Heart right ventricle (tissue), 16 donors: ENCODE data around the gene CLIC4. TPM values are rescaled to one million over a fixed set of nuclear protein-coding genes. Genes with fewer than 3 reads are reported as not detected.
"Not testable (repeated sequence)": the region's sequence is repeated elsewhere in the genome, so short reads cannot be mapped to it uniquely, and the experiment has no call there.

ENCODE experiments used
- ATAC-seq, 8 donors: fragments of 200-7000 bp; cut with Tn5 transposase; one replicate each; pipeline ENCODE4 v1.9.1; 2020; ENCODE audit warnings: mild to moderate bottlenecking in 8 of 8, moderate library complexity in 8 of 8, moderate number of reproducible peaks in 1 of 8
- DNase-seq, 2 donors: peaks; one replicate each; pipeline ENCODE4 v3.0.0-alpha.2; 2020
- H3K27ac ChIP-seq, 10 donors: fragments of 200-600 bp; sonication (generic) in 2 of 10; one replicate each; pipeline versions ENCODE4 v1.5.0 to v1.8.0; 2020 to 2022; ENCODE audit warnings: mild to moderate bottlenecking in 3 of 10
- H3K27me3 ChIP-seq, 7 donors: fragments of 200-600 bp; one replicate each; pipeline ENCODE4 v1.8.0; 2021 to 2022; ENCODE audit warnings: mild to moderate bottlenecking in 2 of 7
- H3K36me3 ChIP-seq, 9 donors: fragments of 200-600 bp; sonication (generic) in 1 of 9; one replicate each; pipeline versions ENCODE4 v1.5.0 to v1.8.0; 2020 to 2022; ENCODE audit warnings: mild to moderate bottlenecking in 2 of 9
- H3K4me1 ChIP-seq, 9 donors: fragments of 200-600 bp; sonication (generic) in 1 of 9; one replicate each; pipeline versions ENCODE4 v1.5.0 to v1.8.0; 2020 to 2022; ENCODE audit warnings: mild to moderate bottlenecking in 4 of 9
- H3K4me3 ChIP-seq, 10 donors: fragments of 200-600 bp; sonication (generic) in 2 of 10; one replicate each; pipeline versions ENCODE4 v1.5.0 to v1.8.0; 2020 to 2022; ENCODE audit warnings: mild to moderate bottlenecking in 7 of 10, moderate library complexity in 2 of 10
- H3K9me3 ChIP-seq, 11 donors: fragments of 200-600 bp in 10 of 11; sonication (generic) in 2 of 11; one replicate each; pipeline versions ENCODE4 v1.5.0 to v1.8.0; 2013 to 2022; ENCODE audit warnings: mild to moderate bottlenecking in 2 of 11, control low read depth in 1 of 11, moderate library complexity in 1 of 11
- CTCF ChIP-seq, 9 donors: fragments of 200-600 bp; sonication (generic) in 2 of 9; IDR thresholded peaks; one replicate each; pipeline versions ENCODE4 v1.5.0 to v1.8.0; 2021 to 2022; ENCODE audit warnings: antibody characterized with exemption in 9 of 9, mild to moderate bottlenecking in 5 of 9, moderate library complexity in 1 of 9
- WGBS, 2 donors: extraction: QIAGEN DNeasy Blood & Tissue Kit; methylation state at CpG; one replicate each; pipeline ENCODE4 v1.1.7; 2013; ENCODE audit warnings: inconsistent platforms in 1 of 2; 5-methylcytosine and 5-hydroxymethylcytosine counted together
- intact Hi-C, 10 donors: fragments of 100-400 bp; cut with DNase I; formaldehyde crosslinking; loops; one replicate each; pipeline versions ENCODE4 v1.11.1 to v1.14.2; 2022
- polyA plus RNA-seq, 2 donors: library from polyadenylated mRNA; stranded (reverse); fragments of 200-250 nt; gene quantifications; one replicate each; pipeline ENCODE4 v1.2.3, GENCODE V29; 2013
- total RNA-seq, 10 donors: library from RNA; stranded (reverse); fragmentation: NEBNext Ultra II Directional in 3 of 10; extraction: Animal tissue kit (Norgen Biotek cat#: 25700) in 3 of 10; gene quantifications; one replicate each; pipeline versions ENCODE4 v1.2.1 to v1.2.4, GENCODE V29; 2021 to 2023
- donor health status: Arrhythmogenic right ventricular cardiomyopathy.
- donor health status: ischemic (EF 13 %, LVEDD 7.1; RV severe dilation, severe dysfunction).
- donor health status: healthy with polysubstance abuse.
- donor health status: DM: no; HTN: yes; CAD: no.
- donor health status: DM: no; HTN: no; CAD: no.
- donor health status: ischemic (EF 25% LVEDD 6.9; RV normal size, moderate dysfunction).
- donor health status: ischemic (EF 25% LVEDD 5.7; RV mildly dilated, moderate dysfunction).
- donor health status: healthy.
- donor health status: DM: yes; HTN: yes; CAD: no.
- donor health status: Ischemic cardiomyopathy.
- donor health status: ischemic (EF 35%, LVEDD 5.7; RV mildly dilated, moderate dysfunction).
- donor health status: nonischemic (EF 11% LVEDD 7.7; RV severe dilation, severe dysfunction).
- donor health status: DM: yes; HTN: yes; CAD: no.
- donor health status: PGD.
- donor health status: ischemic (EF 29% LVEDD 5.4; RV normal size, mild dysfunction).
- donor health status: nonischemic (EF 23%, LVEDD 6.1; RV moderate dilation, normal function).

Gene CLIC4
- total and polyA plus RNA-seq, 12 donors: 90.8 to 511 (median 336) TPM

DNA sequence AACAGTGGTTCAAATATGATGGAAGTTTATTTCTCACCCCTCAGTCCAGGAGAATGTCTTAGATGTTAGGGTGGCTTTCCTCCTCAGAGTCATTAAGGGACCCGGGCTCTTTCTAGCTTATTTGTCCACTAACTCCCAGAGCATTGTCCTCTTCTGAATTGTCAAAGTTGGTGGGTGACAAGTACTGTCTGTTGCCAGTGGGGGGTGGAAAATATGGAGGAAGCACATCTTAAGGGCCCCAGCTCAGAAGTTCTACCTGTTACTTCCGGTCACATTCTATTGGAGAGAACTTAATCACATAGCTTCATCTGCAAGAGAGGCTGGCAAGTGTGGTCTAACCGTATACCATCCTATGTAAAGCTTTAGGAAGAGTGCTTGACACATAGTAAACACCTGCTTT is 7.1 kb downstream of the CLIC4 start:
- peaks cover 0 to 4% (median 0%) of the 10 kb centered on the region in 9 donors for H3K36me3 ChIP-seq
- no peaks in the 10 kb centered on the region for H3K27me3 ChIP-seq
- H3K4me3 ChIP-seq: no peak overlapping the region
- peaks cover 7 to 84% (median 74%) of the 10 kb centered on the region in 9 donors for H3K4me1 ChIP-seq
- DNase-seq (no peak), ATAC-seq (no peak)
- intact Hi-C loops: loop anchor here in 1 of 10 donors (10.0 kb wide), 1 partner anchor 72 kb away; no protein-coding TSS in a partner anchor
- peak overlapping the region in 7 of 10 donors; percentile 9 to 96 (median 61) for H3K27ac ChIP-seq
- no peak for TF ChIP-seq CTCF (IDR thresholded peaks at IDR 0.05)
- H3K9me3 ChIP-seq: no peaks in the 10 kb centered on the region
- WGBS, 2 donors: 44 to 55% methylated on average over 3 of the region's 3 CpGs

- WGBS, 2 donors: 40 to 46% methylated on average over 5 of the region's 5 CpGs
- Histone ChIP-seq H3K36me3 (peaks cover 0 to 4% (median 0%) of the 10 kb centered on the region in 9 donors), H3K27ac (peak overlapping the region in 7 of 10 donors; percentile 23 to 96 (median 53)), H3K27me3 (no peaks in the 10 kb centered on the region), H3K9me3 (no peaks in the 10 kb centered on the region), H3K4me3 (no peak overlapping the region), H3K4me1 (peaks cover 7 to 79% (median 64%) of the 10 kb centered on the region in 9 donors)
- no peak for DNase-seq
- peak; percentile 32 to 70 (median 55) for ATAC-seq
- no peak for TF ChIP-seq CTCF (IDR thresholded peaks at IDR 0.05)
- intact Hi-C loops: loop anchor here in 1 of 10 donors (10.0 kb wide), 1 partner anchor 71 kb away; no protein-coding TSS in a partner anchor
Measured at GRCh38 chr1:24754229-24754628, 9.0 kb downstream of the CLIC4 start.

DNA sequence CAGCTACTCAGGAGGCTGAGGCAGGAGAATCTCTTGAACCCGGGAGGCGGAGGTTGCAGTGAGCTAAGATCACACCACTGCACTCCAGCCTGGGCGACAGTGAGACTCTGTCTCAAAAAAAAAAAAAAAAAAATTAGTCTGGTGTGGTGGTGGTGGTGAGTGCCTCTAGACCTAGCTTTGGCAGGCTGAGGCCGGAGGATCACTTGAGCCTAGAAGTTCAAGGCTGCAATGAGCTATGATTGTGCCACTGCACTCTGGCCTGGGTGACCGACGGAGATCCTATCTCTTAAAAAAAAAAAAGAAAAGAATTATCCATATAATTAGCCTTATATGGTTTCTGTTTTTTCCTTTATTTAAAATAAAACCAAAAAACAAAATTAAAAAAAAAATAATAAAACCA is 10.1 kb downstream of the CLIC4 start:
- ATAC-seq: peak in 1 of 8 donors; percentile 11
- WGBS, 2 donors: 76 to 81% methylated on average over 6 of the region's 6 CpGs
- peak overlapping the region in 2 of 10 donors; percentile 43 to 96 for H3K27ac ChIP-seq
- H3K4me3 ChIP-seq, H3K27me3 ChIP-seq, H3K36me3 ChIP-seq, H3K9me3 ChIP-seq, DNase-seq: not testable (repeated sequence)
- intact Hi-C loops: loop anchor here in 1 of 10 donors (10.0 kb wide), 1 partner anchor 69 kb away; no protein-coding TSS in a partner anchor
- peaks cover 7 to 79% (median 64%) of the 10 kb centered on the region in 9 donors for H3K4me1 ChIP-seq

DNA sequence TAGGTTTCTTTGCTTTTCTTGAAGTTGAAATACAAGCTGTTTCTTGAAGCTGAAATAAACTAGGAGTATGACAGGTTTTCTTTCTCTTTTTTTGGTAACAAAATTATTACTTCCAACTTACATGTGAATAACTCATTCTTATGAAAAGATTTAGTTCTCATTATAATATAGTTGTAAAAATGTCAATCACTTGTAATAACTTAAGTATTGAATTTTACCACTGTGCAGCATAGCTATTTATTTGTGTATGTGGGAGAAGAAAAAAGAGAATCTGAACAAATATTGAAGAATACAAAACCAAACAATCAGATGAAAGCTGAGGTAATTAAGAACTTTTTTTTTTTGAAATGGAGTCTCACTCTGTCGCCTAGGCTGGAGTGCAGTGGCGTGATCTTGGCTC is 11.1 kb downstream of the CLIC4 start:
- 85 to 90% methylated on average over 2 of the region's 2 CpGs for WGBS, 2 donors
- Histone ChIP-seq H3K36me3 (peaks cover 0 to 4% (median 0%) of the 10 kb centered on the region in 9 donors), H3K27ac (no peak overlapping the region), H3K4me3 (no peak overlapping the region), H3K4me1 (peaks cover 7 to 79% (median 66%) of the 10 kb centered on the region in 9 donors), H3K9me3 (no peaks in the 10 kb centered on the region), H3K27me3 (no peaks in the 10 kb centered on the region)
- intact Hi-C loops: loop anchor here in 1 of 10 donors (10.0 kb wide), 1 partner anchor 68 kb away; no protein-coding TSS in a partner anchor
- TF ChIP-seq CTCF (IDR thresholded peaks at IDR 0.05): no peak
- DNase-seq (no peak), ATAC-seq (no peak)

DNA sequence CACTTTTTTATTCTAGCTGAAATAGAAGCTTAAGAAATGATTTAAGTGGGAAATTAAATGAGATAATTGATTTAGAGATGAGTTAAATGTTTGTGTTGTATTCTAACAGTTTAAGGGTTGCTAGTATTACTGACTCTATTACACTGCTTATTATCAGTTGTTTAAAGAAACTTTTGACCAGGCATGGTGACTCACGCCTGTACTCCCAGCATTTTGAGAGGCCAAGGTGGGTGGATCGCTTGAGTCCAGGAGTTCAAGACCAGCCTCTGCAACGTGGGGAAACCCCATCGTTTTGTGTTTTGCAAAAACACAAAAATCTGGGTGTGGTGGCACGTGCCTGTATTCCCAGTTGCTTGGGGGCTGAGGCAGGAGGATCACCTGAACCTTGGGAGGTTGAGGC is 14.2 kb downstream of the CLIC4 start:
- no peak for ATAC-seq
- H3K27ac ChIP-seq: no peak overlapping the region
- H3K27me3 ChIP-seq: no peaks in the 10 kb centered on the region
- H3K4me1 ChIP-seq: peaks cover 4 to 79% (median 65%) of the 10 kb centered on the region in 9 donors
- peaks cover 0 to 4% (median 0%) of the 10 kb centered on the region in 9 donors for H3K36me3 ChIP-seq
- intact Hi-C loops: loop anchor here in 1 of 10 donors (10.0 kb wide), 1 partner anchor 65 kb away; no protein-coding TSS in a partner anchor
- DNase-seq: no peak
- H3K9me3 ChIP-seq: no peaks in the 10 kb centered on the region
- WGBS, 2 donors: 89 to 94% methylated on average over 5 of the region's 5 CpGs
- no peak for TF ChIP-seq CTCF (IDR thresholded peaks at IDR 0.05)
- H3K4me3 ChIP-seq: no peak overlapping the region
